Keratinocyte (primary cell): ENCODE results near the gene SLC6A8.

Experiments
- EZH2 ChIP-seq: IDR thresholded peaks from one replicate; pipeline ENCODE4 v1.6.1; 2012; ENCODE audit warnings: inconsistent platforms, mild to moderate bottlenecking, low read length, moderate library complexity
- TF ChIP-seq, protein P1 (sequence below), 3 experiments: IDR thresholded peaks in 1 of 3; conservative IDR thresholded peaks in 1 of 3; optimal IDR thresholded peaks in 1 of 3; 2 replicates in 2 of 3; 3 replicates in 1 of 3; pipeline versions ENCODE3 to v1.5.1; 2011; ENCODE audit warnings: low read length in 3 of 3, mild to moderate bottlenecking in 3 of 3, moderate library complexity in 2 of 3, control low read depth in 1 of 3, inconsistent platforms in 1 of 3; ENCODE audit not compliant: insufficient read depth in 2 of 3; ENCODE audit errors: extremely low read depth in 1 of 3

DNA sequence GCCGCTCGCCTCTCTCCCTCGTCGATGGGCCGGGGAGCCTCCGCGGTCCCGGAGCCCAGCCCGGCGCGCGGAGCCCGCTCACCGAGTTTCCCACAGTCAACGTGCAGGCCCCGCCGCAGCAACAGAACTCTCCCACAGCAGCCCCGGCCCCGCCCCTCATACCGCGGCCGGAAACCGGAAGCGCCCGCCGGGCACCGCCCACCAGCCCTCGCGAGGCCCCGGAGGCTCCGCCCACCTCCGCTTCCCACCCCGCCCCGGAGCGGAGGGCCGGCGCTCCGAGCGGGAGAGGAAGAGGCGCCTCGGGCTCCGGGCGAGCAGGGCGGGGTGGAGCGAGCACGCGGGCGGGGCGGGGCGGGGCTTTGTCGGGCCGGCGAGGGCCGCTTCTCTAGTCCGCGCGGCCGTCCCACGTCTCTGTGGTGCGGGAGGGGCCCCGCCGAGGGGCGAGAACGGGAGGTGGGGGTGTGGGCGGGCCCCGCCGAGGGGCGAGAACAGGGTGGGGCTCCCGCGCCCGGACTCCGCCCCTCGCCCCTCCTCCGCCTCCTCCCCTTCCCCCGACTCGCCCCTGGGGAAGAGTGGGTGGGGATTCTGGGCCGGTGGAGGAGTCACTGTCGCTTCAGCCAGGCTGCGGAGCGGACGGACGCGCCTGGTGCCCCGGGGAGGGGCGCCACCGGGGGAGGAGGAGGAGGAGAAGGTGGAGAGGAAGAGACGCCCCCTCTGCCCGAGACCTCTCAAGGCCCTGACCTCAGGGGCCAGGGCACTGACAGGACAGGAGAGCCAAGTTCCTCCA, 36.7 kb downstream of the SLC6A8 start, which contains the start of the genes ABCD1 and BCAP31:
- TF ChIP-seq, protein P1, sequence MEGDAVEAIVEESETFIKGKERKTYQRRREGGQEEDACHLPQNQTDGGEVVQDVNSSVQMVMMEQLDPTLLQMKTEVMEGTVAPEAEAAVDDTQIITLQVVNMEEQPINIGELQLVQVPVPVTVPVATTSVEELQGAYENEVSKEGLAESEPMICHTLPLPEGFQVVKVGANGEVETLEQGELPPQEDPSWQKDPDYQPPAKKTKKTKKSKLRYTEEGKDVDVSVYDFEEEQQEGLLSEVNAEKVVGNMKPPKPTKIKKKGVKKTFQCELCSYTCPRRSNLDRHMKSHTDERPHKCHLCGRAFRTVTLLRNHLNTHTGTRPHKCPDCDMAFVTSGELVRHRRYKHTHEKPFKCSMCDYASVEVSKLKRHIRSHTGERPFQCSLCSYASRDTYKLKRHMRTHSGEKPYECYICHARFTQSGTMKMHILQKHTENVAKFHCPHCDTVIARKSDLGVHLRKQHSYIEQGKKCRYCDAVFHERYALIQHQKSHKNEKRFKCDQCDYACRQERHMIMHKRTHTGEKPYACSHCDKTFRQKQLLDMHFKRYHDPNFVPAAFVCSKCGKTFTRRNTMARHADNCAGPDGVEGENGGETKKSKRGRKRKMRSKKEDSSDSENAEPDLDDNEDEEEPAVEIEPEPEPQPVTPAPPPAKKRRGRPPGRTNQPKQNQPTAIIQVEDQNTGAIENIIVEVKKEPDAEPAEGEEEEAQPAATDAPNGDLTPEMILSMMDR (optimal IDR thresholded peaks at IDR 0.05 in 1 of 3, IDR thresholded peaks at IDR 0.05 in 1 of 3, conservative IDR thresholded peaks at IDR 0.05 in 1 of 3; ENCODE audit: extremely low read depth in 1 of 3, insufficient read depth in 2 of 3, low read length in 3 of 3): no peak
- no peak for TF ChIP-seq EZH2
